Type B pancreatic cell (in vitro differentiated cells): Measurements from ENCODE around the gene P4HB. TPM values are rescaled to one million over a fixed set of nuclear protein-coding genes. Genes with fewer than 3 reads are reported as not detected.

ENCODE experiments used
- DNase-seq: peaks from one replicate; pipeline ENCODE4 v3.0.0; 2021; ENCODE audit warnings: mixed read lengths; ENCODE audit not compliant: unreplicated experiment; ENCODE audit errors: extremely low spot score
- H3K27ac Mint-ChIP-seq: 2 replicates; pipeline ENCODE4 v1.8.0; 2021; ENCODE audit warnings: mild to moderate bottlenecking, mixed read lengths
- H3K27me3 Mint-ChIP-seq: 2 replicates; pipeline ENCODE4 v1.8.0; 2021; ENCODE audit warnings: mixed read lengths
- H3K36me3 Mint-ChIP-seq: 2 replicates; pipeline ENCODE4 v1.8.0; 2021; ENCODE audit warnings: mixed read lengths
- H3K4me1 Mint-ChIP-seq: one replicate; pipeline ENCODE4 v1.8.0; 2021; ENCODE audit warnings: mixed read lengths; ENCODE audit not compliant: unreplicated experiment
- H3K4me3 Mint-ChIP-seq: 2 replicates; pipeline ENCODE4 v1.8.0; 2021; ENCODE audit warnings: mild to moderate bottlenecking, mixed read lengths
- H3K9me3 Mint-ChIP-seq: 2 replicates; pipeline ENCODE4 v1.8.0; 2021; ENCODE audit warnings: mixed read lengths
- CTCF ChIP-seq: fragments of 200-600 bp; sonication (generic); conservative IDR thresholded peaks from 2 replicates; pipeline ENCODE4 v1.5.0; 2021; ENCODE audit warnings: antibody characterized with exemption, mild to moderate bottlenecking
- total RNA-seq: library from RNA; stranded (reverse); gene quantifications from 2 replicates; pipeline ENCODE4 v1.2.1, GENCODE V29; 2021; ENCODE audit warnings: low replicate concordance

P4HB gene
- total RNA-seq, 1 donor from 2014 or later, result 555 TPM

- H3K27ac Mint-ChIP-seq, result no peak overlapping the region
- peaks cover 7% of the 10 kb centered on the region for H3K4me1 Mint-ChIP-seq
- peaks cover 6% of the 10 kb centered on the region for H3K27me3 Mint-ChIP-seq
- H3K9me3 Mint-ChIP-seq, result no peaks in the 10 kb centered on the region
- no peak for TF ChIP-seq CTCF
- no peaks in the 10 kb centered on the region for H3K36me3 Mint-ChIP-seq
- DNase-seq, result no peak
- no peak overlapping the region for H3K4me3 Mint-ChIP-seq
Measured at GRCh38 chr17:81814748-81815645, 45.3 kb downstream of the P4HB start.

- Mint-ChIP-seq H3K27me3 (peaks cover 13% of the 10 kb centered on the region), H3K4me1 (peaks cover 7% of the 10 kb centered on the region), H3K27ac (no peak overlapping the region), H3K9me3 (no peaks in the 10 kb centered on the region), H3K36me3 (no peaks in the 10 kb centered on the region), H3K4me3 (no peak overlapping the region)
- DNase-seq, result no peak
- TF ChIP-seq CTCF, result no peak
Measured at GRCh38 chr17:81813861-81814683, 46.3 kb downstream of the P4HB start.

- Mint-ChIP-seq H3K9me3 (no peaks in the 10 kb centered on the region), H3K4me3 (no peak overlapping the region), H3K27me3 (peaks cover 16% of the 10 kb centered on the region), H3K4me1 (peaks cover 7% of the 10 kb centered on the region), H3K27ac (no peak overlapping the region), H3K36me3 (no peaks in the 10 kb centered on the region)
- DNase-seq, result no peak
- no peak for TF ChIP-seq CTCF
Measured at GRCh38 chr17:81813371-81813684, 47.0 kb downstream of the P4HB start.

- Mint-ChIP-seq H3K27me3 (peaks cover 19% of the 10 kb centered on the region), H3K27ac (no peak overlapping the region), H3K4me3 (no peak overlapping the region), H3K4me1 (peaks cover 4% of the 10 kb centered on the region), H3K9me3 (no peaks in the 10 kb centered on the region), H3K36me3 (no peaks in the 10 kb centered on the region)
- no peak for DNase-seq
- TF ChIP-seq CTCF, result no peak
Measured at GRCh38 chr17:81812571-81813370, 47.6 kb downstream of the P4HB start.

GRCh38 chr17:81811705-81812570, 48.4 kb downstream of the P4HB start:
- Mint-ChIP-seq H3K27ac (no peak overlapping the region), H3K4me3 (no peak overlapping the region), H3K4me1 (no peaks in the 10 kb centered on the region), H3K27me3 (peaks cover 26% of the 10 kb centered on the region), H3K36me3 (no peaks in the 10 kb centered on the region), H3K9me3 (no peaks in the 10 kb centered on the region)
- no peak for TF ChIP-seq CTCF
- no peak for DNase-seq
